GM18858 (cell line): ENCODE measurements around the gene MXRA8.
"Not testable (repeated sequence)": the region's sequence is repeated elsewhere in the genome, so short reads cannot be mapped to it uniquely, and the experiment has no call there.

Experiments
- ATAC-seq: cut with Tn5 transposase; IDR thresholded peaks from one replicate; pipeline ENCODE4 v1.9.1; 2021; ENCODE audit not compliant: unreplicated experiment

Gene MXRA8

GRCh38 chr1:1358433-1359271, at the start of gene MXRA8:
MXRA8 (minus strand) TSS chr1:1358555; CDS start chr1:1358504, 51 bp downstream.
- no peak for ATAC-seq

GRCh38 chr1:1407636-1408318, 49.4 kb upstream of the MXRA8 start:
- ATAC-seq = no peak

GRCh38 chr1:1406821-1407635, 48.7 kb upstream of the MXRA8 start, which contains the start of gene MRPL20:
MRPL20 (minus strand) TSS chr1:1407293; CDS start chr1:1407217, 76 bp downstream.
- ATAC-seq = peak; percentile 75

- ATAC-seq = no peak
Observed at GRCh38 chr1:1406101-1406820, 47.9 kb upstream of the MXRA8 start.

GRCh38 chr1:1403653-1404052, 45.3 kb upstream of the MXRA8 start:
- ATAC-seq = no peak

- ATAC-seq = not testable (repeated sequence)
Observed at GRCh38 chr1:1402901-1403392, 44.6 kb upstream of the MXRA8 start.

- no peak for ATAC-seq
Observed at GRCh38 chr1:1402072-1402900, 43.9 kb upstream of the MXRA8 start.

- no peak for ATAC-seq
Observed at GRCh38 chr1:1401457-1402010, 43.2 kb upstream of the MXRA8 start.

GRCh38 chr1:1400576-1401456, 42.5 kb upstream of the MXRA8 start:
- no peak for ATAC-seq

GRCh38 chr1:1399872-1400575, 41.7 kb upstream of the MXRA8 start:
- ATAC-seq = no peak

- ATAC-seq = peak; percentile 88
Observed at GRCh38 chr1:1399187-1399871, 41.0 kb upstream of the MXRA8 start, which contains the start of gene CCNL2. CCNL2 (minus strand) TSS chr1:1399335; CDS start chr1:1399306, 29 bp downstream.

- no peak for ATAC-seq
Observed at GRCh38 chr1:1398677-1399186, 40.4 kb upstream of the MXRA8 start.

GRCh38 chr1:1397839-1398523, 39.6 kb upstream of the MXRA8 start:
- ATAC-seq = no peak

- ATAC-seq = no peak
Observed at GRCh38 chr1:1395166-1395565, 36.8 kb upstream of the MXRA8 start.

GRCh38 chr1:1394116-1394515, 35.8 kb upstream of the MXRA8 start:
- ATAC-seq = no peak

- no peak for ATAC-seq
Observed at GRCh38 chr1:1393428-1393827, 35.1 kb upstream of the MXRA8 start.
